ENCODE measurements around the gene FARS2.

The FARS2 gene

DNA sequence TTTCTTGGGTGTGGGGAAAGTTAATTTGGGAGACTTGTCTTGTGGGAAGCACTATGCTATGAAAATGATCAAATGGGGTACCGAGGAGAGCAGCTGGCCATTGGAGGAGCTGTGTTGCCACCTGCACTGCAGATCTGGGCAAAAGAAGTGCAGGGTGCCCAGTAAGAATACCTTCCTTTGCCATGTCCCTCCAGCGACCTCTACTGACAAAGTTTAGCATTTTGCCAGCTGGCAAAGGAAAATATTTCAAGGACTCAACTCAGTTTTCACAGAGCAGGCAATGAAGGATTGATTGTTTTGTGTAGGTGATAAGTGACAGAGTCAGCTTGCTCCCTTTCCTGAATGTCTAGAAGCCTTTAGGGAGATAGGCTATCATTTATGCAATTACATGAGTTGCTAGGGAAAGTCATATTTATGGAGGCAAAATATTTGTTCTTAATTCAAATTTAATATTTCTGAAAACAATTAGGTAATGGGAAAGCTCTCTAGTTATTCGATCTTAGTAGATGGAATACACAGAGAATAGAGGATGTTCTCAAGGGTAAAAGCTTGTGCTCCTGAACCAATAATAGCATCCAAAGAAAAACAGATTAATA is 118.4 kb downstream of the FARS2 start:
- no peaks in the 10 kb centered on the region for H3K4me1 Mint-ChIP-seq
- H3K36me3 Mint-ChIP-seq (ENCODE audit: low read depth): peaks cover 10% of the 10 kb centered on the region

DNA sequence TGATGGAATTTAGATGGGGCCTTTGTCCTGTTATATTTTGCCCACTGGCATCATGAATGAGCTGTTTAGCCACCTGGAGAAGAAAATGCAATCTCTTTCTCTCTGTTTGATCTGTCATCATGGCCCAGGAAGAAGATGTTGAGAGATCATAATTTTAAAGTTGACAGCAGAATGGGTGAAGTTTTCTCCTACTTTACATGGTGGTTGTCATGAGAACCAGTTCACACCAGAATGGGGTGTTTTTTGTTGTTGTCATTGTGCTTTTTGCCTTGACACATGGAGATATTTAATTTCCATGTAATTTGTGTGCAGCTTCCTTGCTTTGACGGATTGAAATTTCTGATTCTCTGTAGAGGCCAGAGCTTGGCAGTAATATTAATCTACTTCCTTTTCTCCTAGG is 122.5 kb downstream of the FARS2 start:
- no peaks in the 10 kb centered on the region for H3K4me1 Mint-ChIP-seq
- no peak overlapping the region for H3K27ac Mint-ChIP-seq

More for the DNA sequence above, 118.4 kb downstream of the FARS2 start:
- peak; percentile 7 for DNase-seq
- no peaks in the 10 kb centered on the region for H3K9me3 Mint-ChIP-seq
- H3K4me3 Mint-ChIP-seq: no peak overlapping the region
- H3K27me3 Mint-ChIP-seq: no peaks in the 10 kb centered on the region
- no peak overlapping the region for H3K27ac Mint-ChIP-seq
- ATAC-seq: no peak

GRCh38 chr6:5384276-5384675 is 123.0 kb downstream of the FARS2 start:
- Mint-ChIP-seq H3K36me3 (ENCODE audit: low read depth) (peaks cover 4% of the 10 kb centered on the region), H3K4me3 (no peak overlapping the region), H3K27ac (no peak overlapping the region), H3K27me3 (no peaks in the 10 kb centered on the region), H3K4me1 (no peaks in the 10 kb centered on the region), H3K9me3 (no peaks in the 10 kb centered on the region)
- DNase-seq (no peak), ATAC-seq (no peak)

More for the DNA sequence above, 122.5 kb downstream of the FARS2 start:
- ATAC-seq: no peak
- DNase-seq: no peak
- Mint-ChIP-seq H3K36me3 (ENCODE audit: low read depth) (peaks cover 6% of the 10 kb centered on the region), H3K9me3 (no peaks in the 10 kb centered on the region), H3K4me3 (no peak overlapping the region), H3K27me3 (no peaks in the 10 kb centered on the region)

DNA sequence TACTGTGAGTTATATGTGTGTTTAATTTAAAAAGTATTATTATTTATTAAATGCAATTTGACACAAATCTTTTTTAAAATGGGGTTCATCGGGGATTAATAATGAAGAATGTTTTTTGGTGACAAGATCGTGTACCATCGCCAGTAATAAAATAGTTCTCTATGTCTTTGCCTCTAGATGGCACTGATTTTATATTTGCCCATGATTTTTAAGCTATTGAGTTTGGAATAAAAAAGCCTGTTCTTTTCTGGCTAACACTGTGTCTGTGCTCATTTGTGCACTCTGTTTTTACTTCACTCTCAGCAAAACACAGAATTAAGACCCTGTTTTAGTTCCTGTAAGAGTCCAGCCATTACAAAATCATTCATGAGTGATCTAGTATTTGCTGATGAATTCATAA is 127.0 kb downstream of the FARS2 start:
- Mint-ChIP-seq H3K36me3 (ENCODE audit: low read depth) (peaks cover 3% of the 10 kb centered on the region), H3K4me3 (no peak overlapping the region), H3K27me3 (no peaks in the 10 kb centered on the region), H3K9me3 (no peaks in the 10 kb centered on the region), H3K27ac (no peak overlapping the region), H3K4me1 (peaks cover 2% of the 10 kb centered on the region)
- DNase-seq (no peak), ATAC-seq (no peak)

- Mint-ChIP-seq H3K27ac (no peak overlapping the region), H3K4me3 (no peak overlapping the region), H3K27me3 (no peaks in the 10 kb centered on the region), H3K4me1 (peaks cover 2% of the 10 kb centered on the region), H3K36me3 (ENCODE audit: low read depth) (peaks cover 1% of the 10 kb centered on the region), H3K9me3 (no peaks in the 10 kb centered on the region)
- ATAC-seq (no peak), DNase-seq (no peak)
Measured at GRCh38 chr6:5389086-5389745, 127.9 kb downstream of the FARS2 start.

DNA sequence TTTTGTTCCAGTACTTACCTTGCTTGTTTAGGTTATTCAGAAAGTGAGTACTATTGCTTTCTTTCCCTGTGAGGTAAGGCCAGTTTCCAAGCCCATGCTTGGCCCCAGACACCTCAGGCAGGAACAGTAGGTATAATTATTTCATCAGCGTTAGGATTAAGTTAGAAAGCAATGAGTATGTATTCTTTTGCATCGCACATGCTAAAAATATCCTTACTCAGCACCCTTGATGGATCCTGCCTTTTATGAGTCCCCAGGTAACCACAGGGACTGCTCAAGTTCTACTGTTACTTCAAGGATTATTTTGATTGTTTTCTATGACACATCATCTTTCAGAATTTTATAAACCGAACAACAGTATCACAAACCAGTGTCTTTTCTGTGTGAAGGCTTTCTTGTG is 128.9 kb downstream of the FARS2 start:
- Mint-ChIP-seq H3K27me3 (no peaks in the 10 kb centered on the region), H3K9me3 (no peaks in the 10 kb centered on the region), H3K27ac (no peak overlapping the region), H3K36me3 (ENCODE audit: low read depth) (peaks cover 1% of the 10 kb centered on the region), H3K4me3 (no peak overlapping the region), H3K4me1 (peaks cover 2% of the 10 kb centered on the region)
- ATAC-seq (no peak), DNase-seq (no peak)

DNA sequence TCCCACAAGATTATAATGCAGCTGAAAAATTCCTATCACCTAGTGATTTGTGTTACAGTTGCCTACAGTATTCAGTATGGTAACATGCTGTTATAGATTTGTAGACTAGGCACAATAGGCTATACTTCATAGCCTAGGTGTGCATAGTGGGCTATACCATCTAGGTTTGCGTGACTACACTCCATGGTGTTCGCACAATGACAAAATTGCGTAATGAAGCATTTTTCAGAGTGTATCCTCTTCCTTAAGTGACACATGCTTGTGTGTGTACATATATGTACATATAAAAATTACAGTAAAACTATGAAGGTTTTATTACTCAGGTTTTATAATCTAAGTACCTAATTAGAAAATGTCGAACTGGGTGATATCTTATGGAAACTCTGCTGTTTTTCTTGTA is 133.0 kb downstream of the FARS2 start:
- no peak overlapping the region for H3K27ac Mint-ChIP-seq
- no peak overlapping the region for H3K4me3 Mint-ChIP-seq
- peaks cover 7% of the 10 kb centered on the region for H3K4me1 Mint-ChIP-seq
- peaks cover 1% of the 10 kb centered on the region for H3K36me3 Mint-ChIP-seq (ENCODE audit: low read depth)
- DNase-seq (no peak), ATAC-seq (no peak)
- no peaks in the 10 kb centered on the region for H3K27me3 Mint-ChIP-seq
- no peaks in the 10 kb centered on the region for H3K9me3 Mint-ChIP-seq

- no peak overlapping the region for H3K4me3 Mint-ChIP-seq
- no peak overlapping the region for H3K27ac Mint-ChIP-seq
- H3K27me3 Mint-ChIP-seq: no peaks in the 10 kb centered on the region
- H3K9me3 Mint-ChIP-seq: no peaks in the 10 kb centered on the region
- peaks cover 17% of the 10 kb centered on the region for H3K4me1 Mint-ChIP-seq
- peaks cover 1% of the 10 kb centered on the region for H3K36me3 Mint-ChIP-seq (ENCODE audit: low read depth)
- DNase-seq: no peak
- no peak for ATAC-seq
Measured at GRCh38 chr6:5395719-5396118, 134.4 kb downstream of the FARS2 start.

GRCh38 chr6:5398530-5398929 is 137.2 kb downstream of the FARS2 start:
- Mint-ChIP-seq H3K27me3 (no peaks in the 10 kb centered on the region), H3K27ac (no peak overlapping the region), H3K4me1 (peaks cover 19% of the 10 kb centered on the region), H3K36me3 (ENCODE audit: low read depth) (peaks cover 2% of the 10 kb centered on the region), H3K9me3 (no peaks in the 10 kb centered on the region), H3K4me3 (no peak overlapping the region)
- ATAC-seq (peak; percentile 96), DNase-seq (no peak)

DNA sequence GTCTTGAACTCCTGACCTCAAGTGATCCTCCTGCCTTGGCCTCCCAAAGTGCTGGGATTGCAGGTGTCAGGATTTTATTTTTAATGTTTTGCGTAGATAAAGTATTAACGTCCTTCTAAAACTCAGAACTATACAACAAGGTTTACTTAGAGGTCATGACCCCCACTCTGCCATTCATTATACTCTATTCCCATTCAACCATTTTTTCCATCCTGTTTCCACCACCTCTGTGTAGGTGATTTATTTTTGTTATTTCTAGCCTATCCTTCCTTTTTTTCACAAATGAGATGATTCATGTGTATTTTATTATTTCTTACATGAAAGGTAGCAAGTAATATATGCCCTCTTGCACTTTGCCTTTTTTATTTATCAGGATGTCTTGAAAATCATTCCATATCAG is 138.1 kb downstream of the FARS2 start:
- ATAC-seq: no peak
- Mint-ChIP-seq H3K4me3 (no peak overlapping the region), H3K4me1 (peaks cover 19% of the 10 kb centered on the region), H3K9me3 (no peaks in the 10 kb centered on the region), H3K27me3 (no peaks in the 10 kb centered on the region), H3K27ac (no peak overlapping the region), H3K36me3 (ENCODE audit: low read depth) (peaks cover 2% of the 10 kb centered on the region)
- DNase-seq: no peak

DNA sequence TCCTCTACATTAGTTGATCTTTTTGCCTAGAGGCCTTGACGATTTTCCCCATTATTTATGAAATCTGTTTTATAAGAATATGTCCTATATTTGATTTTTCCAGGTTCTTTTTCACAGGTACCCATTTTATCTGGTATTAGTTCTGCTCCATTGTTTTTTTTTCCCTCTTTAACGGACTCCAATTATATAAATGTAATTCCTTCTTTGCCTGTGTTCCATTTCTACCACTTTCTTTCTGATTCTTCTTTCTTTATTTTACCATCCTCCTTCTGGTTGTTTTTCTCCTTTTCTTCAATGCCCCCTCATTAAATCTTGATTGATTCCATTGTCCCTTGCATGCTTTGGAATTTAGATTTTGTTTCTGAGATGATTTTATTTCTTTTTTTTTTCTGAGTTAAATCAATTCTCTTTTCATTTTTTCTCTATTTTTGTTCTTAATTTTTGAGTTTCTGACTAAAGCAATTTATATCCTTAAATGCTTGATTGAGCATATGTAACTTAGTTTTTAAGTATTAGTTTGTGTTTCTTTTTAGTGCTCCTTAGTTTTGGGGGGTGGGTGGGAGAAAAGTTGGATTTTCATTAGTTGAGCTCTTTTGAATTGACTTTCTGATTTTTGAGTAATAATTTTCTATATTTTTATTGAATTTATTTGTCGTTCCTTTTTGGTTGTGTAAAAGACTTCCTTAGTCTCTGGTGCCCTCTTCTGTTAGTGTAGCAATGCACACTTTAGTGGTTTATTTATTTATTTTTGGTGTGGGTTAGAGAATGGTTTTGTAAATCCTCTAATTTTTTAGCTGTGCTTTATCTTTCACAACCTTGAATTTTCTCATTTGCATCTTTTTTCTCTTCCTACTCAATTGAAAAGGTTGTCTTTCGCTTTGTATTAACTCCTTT is 140.8 kb downstream of the FARS2 start:
- ATAC-seq (no peak), DNase-seq (no peak)
- H3K36me3 Mint-ChIP-seq (ENCODE audit: low read depth): peaks cover 2% of the 10 kb centered on the region
- no peaks in the 10 kb centered on the region for H3K9me3 Mint-ChIP-seq
- no peak overlapping the region for H3K27ac Mint-ChIP-seq
- peaks cover 17% of the 10 kb centered on the region for H3K4me1 Mint-ChIP-seq
- no peaks in the 10 kb centered on the region for H3K27me3 Mint-ChIP-seq
- H3K4me3 Mint-ChIP-seq: no peak overlapping the region

- H3K4me3 Mint-ChIP-seq: no peak overlapping the region
- H3K27ac Mint-ChIP-seq: no peak overlapping the region
- ATAC-seq: no peak
- H3K27me3 Mint-ChIP-seq: no peaks in the 10 kb centered on the region
- H3K4me1 Mint-ChIP-seq: peaks cover 17% of the 10 kb centered on the region
- H3K9me3 Mint-ChIP-seq: no peaks in the 10 kb centered on the region
- no peak for DNase-seq
- peaks cover 2% of the 10 kb centered on the region for H3K36me3 Mint-ChIP-seq (ENCODE audit: low read depth)
Measured at GRCh38 chr6:5403076-5403475, 141.8 kb downstream of the FARS2 start.

- Mint-ChIP-seq H3K27me3 (no peaks in the 10 kb centered on the region), H3K36me3 (ENCODE audit: low read depth) (peaks cover 6% of the 10 kb centered on the region), H3K9me3 (no peaks in the 10 kb centered on the region), H3K27ac (no peak overlapping the region), H3K4me3 (no peak overlapping the region), H3K4me1 (peaks cover 13% of the 10 kb centered on the region)
- DNase-seq (no peak), ATAC-seq (no peak)
Measured at GRCh38 chr6:5403609-5404008, 142.3 kb downstream of the FARS2 start.

- ATAC-seq (no peak), DNase-seq (no peak)
- H3K4me1 Mint-ChIP-seq: peaks cover 2% of the 10 kb centered on the region
- H3K27ac Mint-ChIP-seq: no peak overlapping the region
- no peak overlapping the region for H3K4me3 Mint-ChIP-seq
- H3K27me3 Mint-ChIP-seq: no peaks in the 10 kb centered on the region
- peaks cover 11% of the 10 kb centered on the region for H3K36me3 Mint-ChIP-seq (ENCODE audit: low read depth)
- no peaks in the 10 kb centered on the region for H3K9me3 Mint-ChIP-seq
Measured at GRCh38 chr6:5405976-5406375, 144.7 kb downstream of the FARS2 start.

GRCh38 chr6:5411414-5411813 is 150.1 kb downstream of the FARS2 start:
- Mint-ChIP-seq H3K36me3 (ENCODE audit: low read depth) (peaks cover 22% of the 10 kb centered on the region), H3K9me3 (no peaks in the 10 kb centered on the region), H3K4me3 (no peak overlapping the region), H3K27ac (no peak overlapping the region), H3K27me3 (no peaks in the 10 kb centered on the region), H3K4me1 (no peaks in the 10 kb centered on the region)
- DNase-seq: no peak
- ATAC-seq: no peak

All from activated naive CD8-positive, alpha-beta T cell treated with anti-CD3 and anti-CD28 coated beads, Interleukin-2, amount 50 U/mL, for 24 hours (primary cell).